HG03558 (cell line): ENCODE measurements around the gene OTX1.

Experiments
- ATAC-seq: cut with Tn5 transposase; IDR thresholded peaks from one replicate; pipeline ENCODE4 v1.9.1; 2021; ENCODE audit warnings: moderate number of reproducible peaks; ENCODE audit not compliant: unreplicated experiment; ENCODE audit errors: extremely low read depth

Gene OTX1

DNA sequence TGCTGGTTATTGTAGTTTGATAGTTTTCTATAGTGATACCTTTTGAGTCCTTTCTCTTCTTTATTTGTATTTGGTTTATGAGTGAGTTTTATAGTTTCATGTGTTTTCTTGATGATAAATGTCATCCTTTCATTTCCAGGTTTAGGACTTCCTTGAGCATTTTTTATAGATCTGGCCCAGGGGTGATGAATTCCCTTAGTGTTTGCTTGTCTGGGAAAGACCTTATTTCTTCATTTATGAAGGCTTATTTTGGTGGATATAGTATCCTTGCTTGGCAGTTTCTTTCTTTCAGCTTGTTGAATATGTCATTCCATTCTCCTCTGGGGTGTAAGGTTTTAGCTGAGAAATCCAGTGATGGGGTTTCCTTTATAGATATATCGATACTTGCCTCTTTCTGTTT lies 53.9 kb downstream of the OTX1 start:
- ATAC-seq = no peak
